NCI-H69 (cell line): ENCODE measurements around the gene THG1L.

Experiments used
- DNase-seq: peaks from one replicate; lab custom pipeline; 2025; lab: John Stamatoyannopoulos, UW

Gene THG1L

GRCh38 chr5:157758706-157759105 lies 27.5 kb downstream of the THG1L start:
- no peak for DNase-seq

GRCh38 chr5:157761690-157762621 lies 30.7 kb downstream of the THG1L start:
- peak; percentile 83 for DNase-seq

- DNase-seq: no peak
Measured at GRCh38 chr5:157764531-157764930, 33.3 kb downstream of the THG1L start.

GRCh38 chr5:157766442-157766841 lies 35.2 kb downstream of the THG1L start:
- DNase-seq: no peak

- no peak for DNase-seq
Measured at GRCh38 chr5:157766902-157767301, 35.7 kb downstream of the THG1L start.

- no peak for DNase-seq
Measured at GRCh38 chr5:157767689-157768088, 36.5 kb downstream of the THG1L start.

- no peak for DNase-seq
Measured at GRCh38 chr5:157770665-157771064, 39.4 kb downstream of the THG1L start.

GRCh38 chr5:157772127-157772526 lies 40.9 kb downstream of the THG1L start:
- peak; percentile 34 for DNase-seq

GRCh38 chr5:157778121-157778805 lies 47.0 kb downstream of the THG1L start:
- peak; percentile 93 for DNase-seq

GRCh38 chr5:157779221-157779620 lies 48.0 kb downstream of the THG1L start:
- no peak for DNase-seq

GRCh38 chr5:157785801-157786200 lies 54.6 kb downstream of the THG1L start:
- DNase-seq: no peak
